ENCODE results near the gene ESCO1.
A peak's percentile ranks its signal among the peaks of the same experiment; 100 is the strongest.

DNA sequence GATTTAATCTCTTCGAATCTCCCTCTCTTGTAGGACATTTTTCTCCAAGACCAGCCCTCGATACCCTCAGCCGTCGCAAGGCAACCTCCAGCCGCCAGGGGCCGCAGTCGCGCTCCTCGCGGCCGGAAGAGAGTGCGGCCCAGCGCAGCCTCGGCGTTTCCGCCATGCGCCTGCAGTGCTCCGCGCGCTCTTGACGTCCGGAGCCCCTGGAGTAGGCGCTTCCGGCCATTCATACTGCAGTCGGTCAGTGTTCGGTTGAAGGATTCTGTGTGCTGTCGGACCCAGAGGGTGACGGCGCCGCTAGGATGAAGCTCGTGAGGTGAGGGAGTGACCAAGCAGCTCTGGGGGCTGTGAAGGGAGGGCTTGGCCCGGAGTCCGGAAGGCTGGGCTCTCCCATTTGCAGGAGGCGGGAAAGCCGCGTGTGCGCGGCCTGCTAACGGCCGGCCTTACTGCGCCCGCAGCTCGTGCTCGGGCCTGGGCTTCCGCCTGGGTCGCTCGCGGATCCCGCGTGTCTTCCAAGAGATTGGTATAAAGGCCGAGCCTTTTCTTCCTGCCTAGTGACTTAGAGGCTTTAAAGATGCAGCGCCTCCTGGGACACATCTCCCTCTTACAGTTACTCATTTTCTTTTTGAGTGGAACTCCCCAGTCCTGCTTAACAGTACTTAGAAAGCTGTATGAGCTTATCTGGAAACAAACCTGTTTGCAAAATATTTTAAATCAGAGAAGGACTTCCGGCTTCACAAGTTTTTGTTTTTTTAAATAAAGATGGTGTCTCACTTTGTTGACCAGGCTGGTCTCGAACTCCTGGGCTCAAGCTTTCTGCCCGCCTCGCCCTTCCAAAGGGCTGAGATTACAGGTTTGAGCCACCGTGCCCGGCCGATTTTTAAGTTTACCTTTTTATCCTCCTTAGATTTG is 11.9 kb upstream of the ESCO1 start, which contains the start of gene SNRPD1:
- TF ChIP-seq, protein P1, sequence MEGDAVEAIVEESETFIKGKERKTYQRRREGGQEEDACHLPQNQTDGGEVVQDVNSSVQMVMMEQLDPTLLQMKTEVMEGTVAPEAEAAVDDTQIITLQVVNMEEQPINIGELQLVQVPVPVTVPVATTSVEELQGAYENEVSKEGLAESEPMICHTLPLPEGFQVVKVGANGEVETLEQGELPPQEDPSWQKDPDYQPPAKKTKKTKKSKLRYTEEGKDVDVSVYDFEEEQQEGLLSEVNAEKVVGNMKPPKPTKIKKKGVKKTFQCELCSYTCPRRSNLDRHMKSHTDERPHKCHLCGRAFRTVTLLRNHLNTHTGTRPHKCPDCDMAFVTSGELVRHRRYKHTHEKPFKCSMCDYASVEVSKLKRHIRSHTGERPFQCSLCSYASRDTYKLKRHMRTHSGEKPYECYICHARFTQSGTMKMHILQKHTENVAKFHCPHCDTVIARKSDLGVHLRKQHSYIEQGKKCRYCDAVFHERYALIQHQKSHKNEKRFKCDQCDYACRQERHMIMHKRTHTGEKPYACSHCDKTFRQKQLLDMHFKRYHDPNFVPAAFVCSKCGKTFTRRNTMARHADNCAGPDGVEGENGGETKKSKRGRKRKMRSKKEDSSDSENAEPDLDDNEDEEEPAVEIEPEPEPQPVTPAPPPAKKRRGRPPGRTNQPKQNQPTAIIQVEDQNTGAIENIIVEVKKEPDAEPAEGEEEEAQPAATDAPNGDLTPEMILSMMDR (IDR thresholded peaks at IDR 0.05) = peak; percentile 86 to 94 (median 92)
- TF ChIP-seq POLR2A (IDR thresholded peaks at IDR 0.05) = peak; percentile 19 to 44

Measured in adrenal gland (tissue), 5 donors.